Measurements from ENCODE around the gene KIAA1328. TPM values are rescaled to one million over a fixed set of nuclear protein-coding genes. Genes with fewer than 3 reads are reported as not detected.

The KIAA1328 gene
- total and polyA plus RNA-seq, 11 donors: 1.4 to 6.4 (median 4.0) TPM

DNA sequence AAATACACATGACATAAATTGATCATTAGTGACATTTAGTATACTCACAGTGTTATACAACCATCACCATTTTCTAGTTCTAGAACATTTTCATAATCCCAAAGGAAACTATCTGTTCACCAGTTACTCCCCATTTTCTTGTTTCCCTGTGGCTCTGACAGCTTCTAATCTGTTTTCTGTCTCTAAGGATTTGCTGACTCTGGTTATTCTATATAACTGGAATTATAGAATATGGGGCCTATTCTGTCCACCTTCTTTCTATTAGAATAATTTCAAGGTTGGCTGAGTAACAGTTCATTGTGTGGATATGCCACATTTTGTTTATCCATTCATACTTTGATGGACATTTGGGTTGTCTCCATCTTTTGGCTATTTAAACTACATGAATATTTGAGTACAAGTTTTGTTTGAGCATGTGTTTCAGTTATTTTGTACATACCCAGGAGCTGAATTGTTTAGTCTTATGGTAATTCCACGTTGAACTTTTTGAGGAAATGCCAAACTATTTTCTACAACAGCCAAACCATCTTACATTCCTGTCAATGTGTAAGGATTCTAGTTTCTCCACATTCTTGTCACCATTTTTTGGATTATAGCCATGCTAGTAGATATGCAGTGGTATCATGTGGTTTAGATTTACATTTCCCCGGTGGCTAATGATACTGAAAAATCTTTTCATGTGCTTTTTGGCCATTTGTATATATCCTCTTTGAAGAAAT, 20.5 kb downstream of the KIAA1328 start:
- Histone ChIP-seq H3K4me3 (no peak overlapping the region), H3K27me3 (no peaks in the 10 kb centered on the region), H3K36me3 (peaks cover 0 to 17% (median 4%) of the 10 kb centered on the region in 9 donors), H3K27ac (no peak overlapping the region), H3K4me1 (no peaks in the 10 kb centered on the region), H3K9me3 (peaks cover 0 to 23% (median 4%) of the 10 kb centered on the region in 12 donors)
- ATAC-seq: no peak
- TF ChIP-seq, protein P1, sequence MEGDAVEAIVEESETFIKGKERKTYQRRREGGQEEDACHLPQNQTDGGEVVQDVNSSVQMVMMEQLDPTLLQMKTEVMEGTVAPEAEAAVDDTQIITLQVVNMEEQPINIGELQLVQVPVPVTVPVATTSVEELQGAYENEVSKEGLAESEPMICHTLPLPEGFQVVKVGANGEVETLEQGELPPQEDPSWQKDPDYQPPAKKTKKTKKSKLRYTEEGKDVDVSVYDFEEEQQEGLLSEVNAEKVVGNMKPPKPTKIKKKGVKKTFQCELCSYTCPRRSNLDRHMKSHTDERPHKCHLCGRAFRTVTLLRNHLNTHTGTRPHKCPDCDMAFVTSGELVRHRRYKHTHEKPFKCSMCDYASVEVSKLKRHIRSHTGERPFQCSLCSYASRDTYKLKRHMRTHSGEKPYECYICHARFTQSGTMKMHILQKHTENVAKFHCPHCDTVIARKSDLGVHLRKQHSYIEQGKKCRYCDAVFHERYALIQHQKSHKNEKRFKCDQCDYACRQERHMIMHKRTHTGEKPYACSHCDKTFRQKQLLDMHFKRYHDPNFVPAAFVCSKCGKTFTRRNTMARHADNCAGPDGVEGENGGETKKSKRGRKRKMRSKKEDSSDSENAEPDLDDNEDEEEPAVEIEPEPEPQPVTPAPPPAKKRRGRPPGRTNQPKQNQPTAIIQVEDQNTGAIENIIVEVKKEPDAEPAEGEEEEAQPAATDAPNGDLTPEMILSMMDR (IDR thresholded peaks at IDR 0.05): no peak
- TF ChIP-seq POLR2A (IDR thresholded peaks at IDR 0.05): no peak
- no peak for DNase-seq
- intact Hi-C loops (cut with DNase I): no loop called here
- WGBS, 4 donors: 54 to 74% (median 64%) methylated on average over 2 of the region's 2 CpGs

GRCh38 chr18:36850527-36851201, 21.7 kb downstream of the KIAA1328 start:
- ATAC-seq (peak in 2 of 4 donors; percentile 41 to 62), DNase-seq (no peak)
- no peak overlapping the region for H3K4me3 ChIP-seq
- peaks cover 0 to 23% (median 4%) of the 10 kb centered on the region in 12 donors for H3K9me3 ChIP-seq
- peaks cover 0 to 15% (median 0%) of the 10 kb centered on the region in 9 donors for H3K36me3 ChIP-seq
- WGBS, 4 donors: 67 to 89% (median 84%) methylated on average over 1 of the region's 1 CpG
- H3K27me3 ChIP-seq: no peaks in the 10 kb centered on the region
- H3K27ac ChIP-seq: no peak overlapping the region
- TF ChIP-seq, protein P1 (IDR thresholded peaks at IDR 0.05): no peak
- no peak for TF ChIP-seq POLR2A (IDR thresholded peaks at IDR 0.05)
- no peaks in the 10 kb centered on the region for H3K4me1 ChIP-seq
- intact Hi-C loops (cut with DNase I): no loop called here

- DNase-seq (no peak), ATAC-seq (no peak)
- intact Hi-C loops (cut with DNase I): no loop called here
- Histone ChIP-seq H3K4me3 (no peak overlapping the region), H3K27me3 (no peaks in the 10 kb centered on the region), H3K4me1 (peaks cover 0 to 2% (median 0%) of the 10 kb centered on the region in 12 donors), H3K36me3 (peaks cover 0 to 15% (median 0%) of the 10 kb centered on the region in 9 donors), H3K27ac (no peak overlapping the region), H3K9me3 (peaks cover 0 to 23% (median 4%) of the 10 kb centered on the region in 12 donors)
- TF ChIP-seq POLR2A (IDR thresholded peaks at IDR 0.05): no peak
- TF ChIP-seq, protein P1 (IDR thresholded peaks at IDR 0.05): no peak
- WGBS, 4 donors: 63 to 83% (median 71%) methylated on average over 2 of the region's 2 CpGs
These were observed 22.3 kb downstream of the KIAA1328 start for GRCh38 chr18:36851202-36851590.

DNA sequence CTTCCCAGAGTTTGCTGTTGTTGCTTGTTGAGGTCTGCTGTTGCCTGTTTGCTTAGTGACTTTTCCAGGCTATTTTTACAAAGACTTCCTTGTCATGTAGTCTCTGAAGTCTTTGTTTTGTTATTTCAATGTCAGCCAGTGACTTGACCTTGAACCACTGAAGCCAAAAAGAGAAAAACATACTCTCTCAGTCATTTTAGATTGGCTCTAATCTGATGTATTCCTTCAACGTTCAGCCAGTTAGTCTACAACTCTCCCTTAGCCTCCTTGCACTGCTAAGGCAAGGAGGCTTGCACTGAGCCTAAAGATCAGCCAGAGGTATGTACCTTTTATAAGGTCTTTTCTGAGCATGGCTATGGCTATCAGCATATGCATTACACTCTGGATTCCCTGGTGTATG, 27.9 kb downstream of the KIAA1328 start:
- ATAC-seq: no peak
- peaks cover 0 to 13% (median 0%) of the 10 kb centered on the region in 12 donors for H3K4me1 ChIP-seq
- 3 to 20% (median 15%) methylated on average over 1 of the region's 1 CpG for WGBS, 4 donors

More for the DNA sequence above, 27.9 kb downstream of the KIAA1328 start:
- peaks cover 0 to 11% (median 1%) of the 10 kb centered on the region in 9 donors for H3K36me3 ChIP-seq
- TF ChIP-seq, protein P1 (IDR thresholded peaks at IDR 0.05): no peak
- no peak for TF ChIP-seq POLR2A (IDR thresholded peaks at IDR 0.05)
- no peak overlapping the region for H3K4me3 ChIP-seq
- no peaks in the 10 kb centered on the region for H3K27me3 ChIP-seq
- peaks cover 0 to 14% (median 3%) of the 10 kb centered on the region in 12 donors for H3K9me3 ChIP-seq
- no peak for DNase-seq
- intact Hi-C loops (cut with DNase I): no loop called here
- no peak overlapping the region for H3K27ac ChIP-seq

Data from heart left ventricle (tissue), 16 donors.